Fibroblast of villous mesenchyme (primary cell): ENCODE results near the gene SIGLEC14. TPM values are rescaled to one million over a fixed set of nuclear protein-coding genes. Genes with fewer than 3 reads are reported as not detected.

Source experiments
- DNase-seq: peaks from one replicate; pipeline ENCODE4 v3.0.0-alpha.2; 2010; ENCODE audit warnings: low read depth
- H3K4me3 ChIP-seq: 2 replicates; pipeline ENCODE4 v1.5.1; 2011; ENCODE audit warnings: low read depth, mild to moderate bottlenecking, low read length
- total RNA-seq: library from RNA; depleted of rRNA; stranded (reverse); fragments of >200 nt; gene quantifications from 2 replicates; pipeline ENCODE4 v1.2.3, GENCODE V29; 2012
- TF ChIP-seq, protein P1 (sequence below): IDR thresholded peaks from 2 replicates; pipeline ENCODE4 v1.5.1; 2012; ENCODE audit warnings: low read depth, mild to moderate bottlenecking, low read length; ENCODE audit not compliant: insufficient read depth

Gene SIGLEC14
- total RNA-seq, 1 donor, result not detected

- TF ChIP-seq, protein P1, sequence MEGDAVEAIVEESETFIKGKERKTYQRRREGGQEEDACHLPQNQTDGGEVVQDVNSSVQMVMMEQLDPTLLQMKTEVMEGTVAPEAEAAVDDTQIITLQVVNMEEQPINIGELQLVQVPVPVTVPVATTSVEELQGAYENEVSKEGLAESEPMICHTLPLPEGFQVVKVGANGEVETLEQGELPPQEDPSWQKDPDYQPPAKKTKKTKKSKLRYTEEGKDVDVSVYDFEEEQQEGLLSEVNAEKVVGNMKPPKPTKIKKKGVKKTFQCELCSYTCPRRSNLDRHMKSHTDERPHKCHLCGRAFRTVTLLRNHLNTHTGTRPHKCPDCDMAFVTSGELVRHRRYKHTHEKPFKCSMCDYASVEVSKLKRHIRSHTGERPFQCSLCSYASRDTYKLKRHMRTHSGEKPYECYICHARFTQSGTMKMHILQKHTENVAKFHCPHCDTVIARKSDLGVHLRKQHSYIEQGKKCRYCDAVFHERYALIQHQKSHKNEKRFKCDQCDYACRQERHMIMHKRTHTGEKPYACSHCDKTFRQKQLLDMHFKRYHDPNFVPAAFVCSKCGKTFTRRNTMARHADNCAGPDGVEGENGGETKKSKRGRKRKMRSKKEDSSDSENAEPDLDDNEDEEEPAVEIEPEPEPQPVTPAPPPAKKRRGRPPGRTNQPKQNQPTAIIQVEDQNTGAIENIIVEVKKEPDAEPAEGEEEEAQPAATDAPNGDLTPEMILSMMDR, result no peak
- DNase-seq, result no peak
- peak overlapping the region; percentile 97 for H3K4me3 ChIP-seq
Observed at GRCh38 chr19:51691584-51692428, 45.2 kb upstream of the SIGLEC14 start.

GRCh38 chr19:51691074-51691583 is 44.5 kb upstream of the SIGLEC14 start:
- TF ChIP-seq, protein P1, result no peak
- DNase-seq, result peak; percentile 63
- H3K4me3 ChIP-seq, result peak overlapping the region; percentile 97

GRCh38 chr19:51690454-51691073 is 43.9 kb upstream of the SIGLEC14 start:
- DNase-seq, result peak; percentile 75
- H3K4me3 ChIP-seq, result peak overlapping the region; percentile 97
- TF ChIP-seq, protein P1, result no peak

- TF ChIP-seq, protein P1, result no peak
- peak overlapping the region; percentile 97 for H3K4me3 ChIP-seq
- DNase-seq, result peak; percentile 82
Observed at GRCh38 chr19:51689751-51690453, 43.3 kb upstream of the SIGLEC14 start.

DNA sequence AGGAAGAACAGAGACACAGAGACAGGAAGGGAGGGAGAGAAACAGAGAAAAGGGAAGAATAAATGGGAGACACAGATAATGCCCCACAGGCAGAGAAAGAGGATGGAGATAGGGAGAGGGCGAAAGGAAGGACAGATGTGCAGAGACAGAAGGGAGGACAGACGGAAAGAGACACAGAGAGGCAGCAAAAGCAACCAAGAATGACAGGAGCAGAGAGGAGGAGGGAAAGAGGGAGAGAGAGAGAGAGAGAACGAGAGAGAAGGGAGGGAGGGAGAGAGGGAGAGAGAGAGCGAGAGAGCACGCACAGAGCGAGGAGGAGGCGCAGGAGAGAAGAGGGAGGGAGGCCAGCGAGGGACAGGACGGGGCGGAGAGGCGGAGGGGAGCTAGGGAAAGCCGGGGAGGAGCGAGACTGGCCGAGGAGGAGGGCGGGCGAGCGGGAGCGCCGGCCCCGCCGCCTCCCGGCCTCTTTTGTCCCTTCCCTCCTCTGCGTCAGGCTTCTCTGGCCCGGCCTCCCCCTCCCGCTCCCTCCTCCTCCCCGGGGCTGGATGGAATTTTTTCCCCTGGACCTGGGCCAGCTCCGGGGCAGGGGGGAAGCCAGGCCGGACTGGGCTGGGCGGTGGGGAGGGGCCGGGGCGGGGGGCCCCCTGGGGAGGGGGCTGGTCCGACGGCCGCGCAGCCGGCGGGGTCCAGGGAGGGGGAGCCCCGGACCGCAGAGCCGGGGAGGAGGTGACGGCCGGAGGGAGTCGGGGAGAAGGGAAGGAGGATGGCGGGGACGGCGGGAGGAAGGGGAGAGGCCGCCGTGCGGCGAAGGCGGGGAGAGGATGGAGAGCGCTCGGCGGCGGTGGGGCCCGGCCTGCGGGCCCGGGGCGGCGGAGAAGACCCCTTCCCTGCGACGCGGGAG is 42.3 kb upstream of the SIGLEC14 start:
- H3K4me3 ChIP-seq, result peak overlapping the region; percentile 97
- TF ChIP-seq, protein P1, result peak; percentile 12
- peak; percentile 96 for DNase-seq
